ENCODE data around the gene WDR93.

- TF ChIP-seq, protein P1, sequence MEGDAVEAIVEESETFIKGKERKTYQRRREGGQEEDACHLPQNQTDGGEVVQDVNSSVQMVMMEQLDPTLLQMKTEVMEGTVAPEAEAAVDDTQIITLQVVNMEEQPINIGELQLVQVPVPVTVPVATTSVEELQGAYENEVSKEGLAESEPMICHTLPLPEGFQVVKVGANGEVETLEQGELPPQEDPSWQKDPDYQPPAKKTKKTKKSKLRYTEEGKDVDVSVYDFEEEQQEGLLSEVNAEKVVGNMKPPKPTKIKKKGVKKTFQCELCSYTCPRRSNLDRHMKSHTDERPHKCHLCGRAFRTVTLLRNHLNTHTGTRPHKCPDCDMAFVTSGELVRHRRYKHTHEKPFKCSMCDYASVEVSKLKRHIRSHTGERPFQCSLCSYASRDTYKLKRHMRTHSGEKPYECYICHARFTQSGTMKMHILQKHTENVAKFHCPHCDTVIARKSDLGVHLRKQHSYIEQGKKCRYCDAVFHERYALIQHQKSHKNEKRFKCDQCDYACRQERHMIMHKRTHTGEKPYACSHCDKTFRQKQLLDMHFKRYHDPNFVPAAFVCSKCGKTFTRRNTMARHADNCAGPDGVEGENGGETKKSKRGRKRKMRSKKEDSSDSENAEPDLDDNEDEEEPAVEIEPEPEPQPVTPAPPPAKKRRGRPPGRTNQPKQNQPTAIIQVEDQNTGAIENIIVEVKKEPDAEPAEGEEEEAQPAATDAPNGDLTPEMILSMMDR (IDR thresholded peaks at IDR 0.05): no peak
- TF ChIP-seq POLR2A (IDR thresholded peaks at IDR 0.05): no peak
Observed at GRCh38 chr15:89645680-89646079, 44.9 kb upstream of the WDR93 start.

Data from adrenal gland (tissue), 5 donors.